Breast epithelium (tissue), 3 donors: ENCODE measurements around the gene TNFRSF8.

Experiments used
- CTCF ChIP-seq, 3 donors: fragments of 450-650 bp; IDR thresholded peaks; one replicate each; pipeline ENCODE4 v1.5.1; 2016 to 2017; ENCODE audit warnings: antibody characterized with exemption in 3 of 3, mild to moderate bottlenecking in 3 of 3, moderate library complexity in 3 of 3
- POLR2A ChIP-seq: fragments of 450-650 bp; IDR thresholded peaks from one replicate; pipeline ENCODE4 v1.6.1; 2016; ENCODE audit warnings: antibody characterized with exemption, mild to moderate bottlenecking, moderate library complexity
- POLR2AphosphoS5 ChIP-seq, 3 donors: sonication (generic); formaldehyde crosslinking; IDR thresholded peaks; one replicate each; pipeline ENCODE4 v1.6.1; 2017; ENCODE audit warnings: antibody characterized with exemption in 3 of 3

- TF ChIP-seq POLR2A (no peak), CTCF (IDR thresholded peaks at IDR 0.05) (no peak), POLR2AphosphoS5 (IDR thresholded peaks at IDR 0.05) (no peak)
Observed at GRCh38 chr1:12162459-12163137, 99.5 kb downstream of the TNFRSF8 start.
